OCI-LY3 (cell line): ENCODE measurements around the gene KLHDC7A.

Source experiments
- H2AFZ ChIP-seq: fragments of 200-600, 300-600 bp; shearing (Covaris generic); 2 replicates; pipeline ENCODE4 v1.6.0; 2014; ENCODE audit warnings: antibody characterized with exemption, low read depth, low read length
- H3K27ac ChIP-seq: fragments of 200-600, 300-600 bp; sonication (generic); 2 replicates; pipeline ENCODE4 v1.5.1; 2014; ENCODE audit warnings: mild to moderate bottlenecking, low read length, moderate library complexity, mixed read lengths
- H3K27me3 ChIP-seq: fragments of 200-600, 300-600 bp; sonication (generic); 2 replicates; pipeline ENCODE4 v1.6.1; 2014; ENCODE audit warnings: low read depth, low read length, mixed read lengths
- H3K36me3 ChIP-seq: fragments of 200-600, 300-600 bp; sonication (generic); replicated peaks from 2 replicates; pipeline ENCODE3; 2014; ENCODE audit warnings: low read depth, low read length, mixed read lengths
- H3K4me1 ChIP-seq: fragments of 300-600, 200-600 bp; sonication (generic); 2 replicates; pipeline ENCODE4 v1.6.1; 2014; ENCODE audit warnings: low read length, mixed read lengths
- H3K4me2 ChIP-seq: fragments of 200-600, 300-600 bp; sonication (generic); 2 replicates; pipeline ENCODE4 v1.6.1; 2014; ENCODE audit warnings: low read length, mixed read lengths
- H3K4me3 ChIP-seq: fragments of 300-600, 200-600 bp; sonication (generic); 2 replicates; pipeline ENCODE4 v1.5.1; 2014; ENCODE audit warnings: antibody characterized with exemption, mild to moderate bottlenecking, low read length, moderate library complexity
- H3K79me2 ChIP-seq: fragments of 300-600, 200-600 bp; shearing (Covaris generic); 2 replicates; pipeline ENCODE4 v1.6.1; 2014; ENCODE audit warnings: mild to moderate bottlenecking, low read length, mixed read lengths
- H3K9ac ChIP-seq: fragments of 300-600, 200-600 bp; shearing (Covaris generic); 2 replicates; pipeline ENCODE4 v1.6.0; 2014; ENCODE audit warnings: mild to moderate bottlenecking, low read length, moderate library complexity
- H3K9me3 ChIP-seq: fragments of 200-600, 300-600 bp; shearing (Covaris generic); 2 replicates; pipeline ENCODE4 v1.6.1; 2014; ENCODE audit warnings: low read length, mixed read lengths; ENCODE audit not compliant: insufficient read depth
- H4K20me1 ChIP-seq: fragments of 200-600, 300-600 bp; sonication (generic); 2 replicates; pipeline ENCODE4 v1.6.1; 2016; ENCODE audit warnings: low read length, mixed read lengths; ENCODE audit not compliant: insufficient read depth
- EZH2phosphoT487 ChIP-seq: fragments of 200-600 bp; shearing (Covaris generic); IDR thresholded peaks from 2 replicates; pipeline ENCODE4 v1.6.1; 2018; ENCODE audit warnings: antibody characterized with exemption, mixed run types, low read depth
- TF ChIP-seq, protein P1 (sequence below): fragments of 200-600, 300-600 bp; sonication (generic); IDR thresholded peaks from 2 replicates; pipeline ENCODE4 v1.5.1; 2014; ENCODE audit warnings: antibody characterized with exemption, low read length, low read depth

The KLHDC7A gene

DNA sequence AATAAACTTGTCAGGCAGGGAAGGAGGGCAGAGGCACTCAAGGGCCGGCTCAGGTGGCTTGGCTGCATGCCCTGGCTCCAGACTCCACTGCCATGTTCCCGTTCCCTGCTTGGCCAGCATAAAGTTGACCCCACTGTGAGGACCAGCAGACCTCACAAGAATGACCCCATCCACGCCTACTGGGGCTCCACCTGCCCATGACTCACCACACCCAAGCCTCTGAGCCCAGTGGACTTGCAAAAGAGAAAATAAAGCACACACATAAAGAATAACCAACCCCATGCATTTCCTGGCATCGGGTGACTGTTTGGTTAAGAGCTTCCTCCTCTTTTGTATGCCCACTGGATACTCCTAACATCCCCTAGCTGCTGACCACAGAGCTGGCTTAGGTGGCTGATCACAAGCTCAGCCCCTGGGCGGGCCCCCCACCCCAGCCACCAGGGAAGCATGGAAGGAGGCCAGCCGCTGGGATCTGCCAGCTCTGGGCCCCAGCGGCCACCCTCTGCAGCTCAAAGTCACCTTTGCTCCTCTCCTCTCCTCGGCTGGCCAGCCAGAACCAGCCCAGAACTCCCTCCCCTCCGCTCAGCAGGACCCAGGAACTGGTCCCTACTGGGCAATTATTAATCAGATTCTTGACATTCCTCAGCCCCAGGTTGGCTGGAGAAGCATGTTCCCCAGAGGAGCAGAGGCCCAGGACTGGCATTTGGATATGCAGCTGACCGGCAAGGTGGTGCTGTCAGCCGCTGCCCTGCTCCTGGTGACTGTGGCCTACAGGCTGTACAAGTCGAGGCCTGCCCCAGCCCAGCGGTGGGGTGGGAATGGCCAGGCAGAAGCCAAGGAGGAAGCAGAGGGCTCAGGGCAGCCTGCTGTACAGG is at the start of gene KLHDC7A:
Gene KLHDC7A (plus strand): TSS at position 616 of the 875 bp plus-strand sequence. CDS start 52 bp downstream, at position 668.
- Histone ChIP-seq H3K4me1 (no peaks in the 10 kb centered on the region), H2AFZ (no peak within 1 kb of the TSS), H3K4me3 (no peak within 1 kb of the TSS), H4K20me1 (no peaks in the 10 kb centered on the region), H3K36me3 (no peaks in the 10 kb centered on the region), H3K79me2 (no peaks in the 10 kb centered on the region), H3K9me3 (no peaks in the 10 kb centered on the region), H3K9ac (no peak within 1 kb of the TSS), H3K27ac (no peak within 1 kb of the TSS), H3K27me3 (no peaks in the 10 kb centered on the region; the same call in 1 of the 2 replicates), H3K4me2 (no peak within 1 kb of the TSS)
- TF ChIP-seq, protein P1, sequence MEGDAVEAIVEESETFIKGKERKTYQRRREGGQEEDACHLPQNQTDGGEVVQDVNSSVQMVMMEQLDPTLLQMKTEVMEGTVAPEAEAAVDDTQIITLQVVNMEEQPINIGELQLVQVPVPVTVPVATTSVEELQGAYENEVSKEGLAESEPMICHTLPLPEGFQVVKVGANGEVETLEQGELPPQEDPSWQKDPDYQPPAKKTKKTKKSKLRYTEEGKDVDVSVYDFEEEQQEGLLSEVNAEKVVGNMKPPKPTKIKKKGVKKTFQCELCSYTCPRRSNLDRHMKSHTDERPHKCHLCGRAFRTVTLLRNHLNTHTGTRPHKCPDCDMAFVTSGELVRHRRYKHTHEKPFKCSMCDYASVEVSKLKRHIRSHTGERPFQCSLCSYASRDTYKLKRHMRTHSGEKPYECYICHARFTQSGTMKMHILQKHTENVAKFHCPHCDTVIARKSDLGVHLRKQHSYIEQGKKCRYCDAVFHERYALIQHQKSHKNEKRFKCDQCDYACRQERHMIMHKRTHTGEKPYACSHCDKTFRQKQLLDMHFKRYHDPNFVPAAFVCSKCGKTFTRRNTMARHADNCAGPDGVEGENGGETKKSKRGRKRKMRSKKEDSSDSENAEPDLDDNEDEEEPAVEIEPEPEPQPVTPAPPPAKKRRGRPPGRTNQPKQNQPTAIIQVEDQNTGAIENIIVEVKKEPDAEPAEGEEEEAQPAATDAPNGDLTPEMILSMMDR = no peak
- TF ChIP-seq EZH2phosphoT487 = no peak

DNA sequence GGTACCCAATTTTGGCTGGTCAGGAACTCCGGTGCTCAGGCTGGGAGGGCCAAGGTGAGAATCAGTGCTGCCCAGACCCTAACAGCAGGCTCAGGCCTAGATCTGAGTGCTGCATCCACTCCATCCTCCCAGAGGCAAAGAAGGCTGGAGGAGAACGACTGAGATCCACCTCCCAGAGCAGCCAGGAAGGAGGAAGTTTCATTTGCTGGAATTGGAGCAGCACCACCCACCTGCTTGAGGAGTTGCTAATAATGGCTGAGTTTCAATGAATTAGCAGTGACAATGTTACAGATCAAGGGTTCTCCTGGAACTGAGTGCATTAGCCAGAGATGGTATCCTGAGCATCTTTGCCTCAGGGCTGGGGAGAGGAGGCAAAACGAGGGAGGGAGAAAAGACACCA is 46.7 kb upstream of the KLHDC7A start:
- no peaks in the 10 kb centered on the region for H3K9me3 ChIP-seq
- no peaks in the 10 kb centered on the region for H3K79me2 ChIP-seq
- no peaks in the 10 kb centered on the region for H3K27me3 ChIP-seq
- H2AFZ ChIP-seq = no peak overlapping the region
- no peak for TF ChIP-seq EZH2phosphoT487
- TF ChIP-seq, protein P1 = no peak
- no peaks in the 10 kb centered on the region for H3K4me1 ChIP-seq
- H4K20me1 ChIP-seq = no peaks in the 10 kb centered on the region
- no peaks in the 10 kb centered on the region for H3K36me3 ChIP-seq
- no peak overlapping the region for H3K9ac ChIP-seq
- H3K4me3 ChIP-seq = no peak overlapping the region
- no peak overlapping the region for H3K27ac ChIP-seq
- no peak overlapping the region for H3K4me2 ChIP-seq

DNA sequence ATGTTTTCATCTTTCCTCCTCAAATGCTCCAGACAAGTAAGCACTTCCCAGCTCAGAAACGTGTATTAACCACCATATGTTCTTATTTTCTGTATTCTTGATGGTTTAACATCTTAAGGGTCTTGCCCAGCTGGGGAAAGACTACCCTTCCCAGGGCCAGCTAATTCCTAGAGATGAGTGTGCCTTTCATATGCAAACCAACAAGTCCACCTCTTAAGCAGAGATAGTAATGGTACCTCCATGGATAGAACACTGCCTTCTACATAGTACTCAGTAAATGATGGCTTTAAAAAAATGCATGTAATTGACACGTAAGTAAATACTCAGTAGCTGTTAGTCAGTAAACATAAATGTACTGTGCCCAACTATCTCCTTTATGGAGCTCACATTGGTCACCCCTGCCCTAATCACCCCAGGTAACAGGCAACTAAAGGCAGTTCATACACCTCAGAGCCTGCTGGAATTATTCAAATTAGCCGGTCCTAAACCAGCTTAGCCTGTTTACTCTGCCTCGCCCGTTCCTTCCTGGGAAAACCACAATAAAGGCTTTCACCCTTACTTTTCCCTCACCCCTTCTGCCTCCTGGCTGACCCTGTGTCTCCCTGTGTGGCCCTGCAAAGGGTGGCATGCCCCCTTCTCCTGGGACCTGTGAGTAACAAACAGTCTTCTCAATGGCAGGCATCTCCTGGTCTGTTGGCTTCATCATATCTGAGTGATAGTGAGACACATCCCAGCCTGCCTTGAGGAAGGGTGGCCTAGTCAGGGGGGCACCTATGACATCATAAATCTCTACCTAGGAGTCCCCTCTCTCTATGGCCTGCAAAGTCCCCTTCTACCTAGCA is 40.1 kb upstream of the KLHDC7A start:
- H3K9me3 ChIP-seq = no peaks in the 10 kb centered on the region
- TF ChIP-seq, protein P1 = no peak
- no peak for TF ChIP-seq EZH2phosphoT487
- no peak overlapping the region for H2AFZ ChIP-seq
- no peak overlapping the region for H3K4me3 ChIP-seq
- H4K20me1 ChIP-seq = no peaks in the 10 kb centered on the region
- no peak overlapping the region for H3K27ac ChIP-seq
- H3K27me3 ChIP-seq = no peaks in the 10 kb centered on the region
- H3K79me2 ChIP-seq = no peaks in the 10 kb centered on the region
- no peaks in the 10 kb centered on the region for H3K4me1 ChIP-seq
- no peak overlapping the region for H3K4me2 ChIP-seq
- H3K9ac ChIP-seq = no peak overlapping the region
- H3K36me3 ChIP-seq = no peaks in the 10 kb centered on the region
